Neural progenitor cell (in vitro differentiated cells): ENCODE measurements around the gene PCDH1.

ENCODE experiments used
- EZH2 ChIP-seq: fragments of 200-600 bp; sonication (generic); IDR thresholded peaks from 2 replicates; pipeline ENCODE4 v1.6.1; 2017; ENCODE audit warnings: antibody characterized with exemption, mild to moderate bottlenecking, moderate library complexity
- EZH2phosphoT487 ChIP-seq: fragments of 200-600 bp; sonication (generic); IDR thresholded peaks from 2 replicates; pipeline ENCODE4 v1.6.1; 2017; ENCODE audit warnings: antibody characterized with exemption
- TF ChIP-seq, protein P1 (sequence below): fragments of 200-600 bp; sonication (generic); IDR thresholded peaks from 2 replicates; pipeline ENCODE4 v1.5.1; 2017; ENCODE audit warnings: antibody characterized with exemption, mild to moderate bottlenecking

- TF ChIP-seq, protein P1, sequence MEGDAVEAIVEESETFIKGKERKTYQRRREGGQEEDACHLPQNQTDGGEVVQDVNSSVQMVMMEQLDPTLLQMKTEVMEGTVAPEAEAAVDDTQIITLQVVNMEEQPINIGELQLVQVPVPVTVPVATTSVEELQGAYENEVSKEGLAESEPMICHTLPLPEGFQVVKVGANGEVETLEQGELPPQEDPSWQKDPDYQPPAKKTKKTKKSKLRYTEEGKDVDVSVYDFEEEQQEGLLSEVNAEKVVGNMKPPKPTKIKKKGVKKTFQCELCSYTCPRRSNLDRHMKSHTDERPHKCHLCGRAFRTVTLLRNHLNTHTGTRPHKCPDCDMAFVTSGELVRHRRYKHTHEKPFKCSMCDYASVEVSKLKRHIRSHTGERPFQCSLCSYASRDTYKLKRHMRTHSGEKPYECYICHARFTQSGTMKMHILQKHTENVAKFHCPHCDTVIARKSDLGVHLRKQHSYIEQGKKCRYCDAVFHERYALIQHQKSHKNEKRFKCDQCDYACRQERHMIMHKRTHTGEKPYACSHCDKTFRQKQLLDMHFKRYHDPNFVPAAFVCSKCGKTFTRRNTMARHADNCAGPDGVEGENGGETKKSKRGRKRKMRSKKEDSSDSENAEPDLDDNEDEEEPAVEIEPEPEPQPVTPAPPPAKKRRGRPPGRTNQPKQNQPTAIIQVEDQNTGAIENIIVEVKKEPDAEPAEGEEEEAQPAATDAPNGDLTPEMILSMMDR = no peak
- TF ChIP-seq EZH2phosphoT487 (no peak), EZH2 (no peak)
Observed at GRCh38 chr5:141852448-141852847, 25.8 kb downstream of the PCDH1 start.
